MCF 10A (cell line): ENCODE data around the gene TLR3. TPM values are rescaled to one million over a fixed set of nuclear protein-coding genes. Genes with fewer than 3 reads are reported as not detected.

ENCODE experiments used
- BruUV-seq: library from RNA; stranded (reverse); fragments of 400-500 nt; replicated peaks from 2 replicates; lab custom pipeline; 2021; lab: Mats Ljungman, UMichigan
- CTCF ChIA-PET: fragments of 300-600 bp; sonication (Branson Sonifier 250); formaldehyde crosslinking; extraction: SDS; loops from one replicate; lab custom pipeline; 2021; ENCODE audit warnings: antibody characterized with exemption, inconsistent platforms; lab: Yijun Ruan, JAX
- POLR2A ChIA-PET: fragments of 300-600, 350-650 bp; sonication (Branson Sonifier 250); formaldehyde crosslinking; extraction: SDS; loops from one replicate; lab custom pipeline; 2020; ENCODE audit warnings: antibody characterized with exemption, inconsistent platforms; lab: Yijun Ruan, JAX
- DNase-seq: peaks from one replicate; pipeline ENCODE4 v3.0.0-alpha.2; 2018; ENCODE audit not compliant: unreplicated experiment
- H3K27ac Mint-ChIP-seq: one replicate; pipeline ENCODE4 v1.8.0; 2022; ENCODE audit warnings: mild to moderate bottlenecking, low read depth, mixed read lengths; ENCODE audit not compliant: unreplicated experiment
- H3K27me3 Mint-ChIP-seq: one replicate; pipeline ENCODE4 v1.8.0; 2022; ENCODE audit warnings: mixed read lengths; ENCODE audit not compliant: insufficient read depth, unreplicated experiment
- H3K36me3 Mint-ChIP-seq: one replicate; pipeline ENCODE4 v1.8.0; 2022; ENCODE audit warnings: mild to moderate bottlenecking, moderate library complexity, mixed read lengths; ENCODE audit not compliant: insufficient read depth, unreplicated experiment
- H3K4me1 Mint-ChIP-seq: one replicate; pipeline ENCODE4 v1.8.0; 2022; ENCODE audit warnings: mixed read lengths; ENCODE audit not compliant: insufficient read depth, unreplicated experiment
- H3K4me3 Mint-ChIP-seq: one replicate; pipeline ENCODE4 v1.8.0; 2022; ENCODE audit warnings: mild to moderate bottlenecking, moderate library complexity, mixed read lengths; ENCODE audit not compliant: unreplicated experiment
- H3K9me3 Mint-ChIP-seq: one replicate; pipeline ENCODE4 v1.8.0; 2022; ENCODE audit warnings: mixed read lengths; ENCODE audit not compliant: unreplicated experiment
- CTCF ChIP-seq: fragments of 200-600 bp; IDR thresholded peaks from one replicate; pipeline ENCODE4 v1.8.0; 2022; ENCODE audit warnings: antibody characterized with exemption, mild to moderate bottlenecking; ENCODE audit not compliant: unreplicated experiment
- intact Hi-C: fragments of 100-400 bp; cut with micrococcal nuclease; formaldehyde crosslinking; loops from 2 replicates; pipeline ENCODE4 v1.14.1; 2022
- total RNA-seq: library from RNA; stranded (reverse); gene quantifications from 2 replicates; pipeline ENCODE4 v1.2.3, GENCODE V29; 2022

The TLR3 gene
- total RNA-seq, 1 experiment from 2014 or later, result 6.5 TPM

- DNase-seq, result no peak
- CTCF ChIA-PET, result no interaction called here
- BruUV-seq, result no TSS peak
- no peak for TF ChIP-seq CTCF
- Mint-ChIP-seq H3K9me3 (no peaks in the 10 kb centered on the region), H3K27me3 (no peaks in the 10 kb centered on the region), H3K4me3 (no peak overlapping the region), H3K27ac (no peak overlapping the region), H3K4me1 (no peaks in the 10 kb centered on the region), H3K36me3 (peaks cover 14% of the 10 kb centered on the region)
- intact Hi-C loops, result no loop called here
- POLR2A ChIA-PET, result no interaction called here
Measured at GRCh38 chr4:186081202-186081807, 12.3 kb downstream of the TLR3 start.

GRCh38 chr4:186082221-186082620 is 13.3 kb downstream of the TLR3 start:
- no peak for DNase-seq
- no peak for TF ChIP-seq CTCF
- Mint-ChIP-seq H3K36me3 (peaks cover 6% of the 10 kb centered on the region), H3K9me3 (no peaks in the 10 kb centered on the region), H3K4me1 (no peaks in the 10 kb centered on the region), H3K4me3 (no peak overlapping the region), H3K27ac (no peak overlapping the region), H3K27me3 (no peaks in the 10 kb centered on the region)
- ChIA-PET POLR2A (no interaction called here), CTCF (interaction anchor here (0.6 kb wide), 1 partner anchor 55 kb away, joined by 3 read pairs; no protein-coding TSS in a partner anchor)
- BruUV-seq, result no TSS peak
- intact Hi-C loops, result no loop called here

GRCh38 chr4:186088523-186088922 is 19.6 kb downstream of the TLR3 start:
- Mint-ChIP-seq H3K36me3 (no peaks in the 10 kb centered on the region), H3K4me1 (no peaks in the 10 kb centered on the region), H3K27ac (no peak overlapping the region), H3K27me3 (no peaks in the 10 kb centered on the region), H3K4me3 (no peak overlapping the region), H3K9me3 (no peaks in the 10 kb centered on the region)
- ChIA-PET POLR2A (interaction anchor here (1.1 kb wide), 1 partner anchor 19 kb away, joined by 3 read pairs; the partner anchor contains the start of gene TLR3), CTCF (no interaction called here)
- intact Hi-C loops, result no loop called here
- BruUV-seq, result no TSS peak
- DNase-seq, result no peak
- TF ChIP-seq CTCF, result no peak

GRCh38 chr4:186092296-186092695 is 23.3 kb downstream of the TLR3 start:
- DNase-seq, result no peak
- Mint-ChIP-seq H3K36me3 (no peaks in the 10 kb centered on the region), H3K4me1 (no peaks in the 10 kb centered on the region), H3K27me3 (no peaks in the 10 kb centered on the region), H3K4me3 (no peak overlapping the region), H3K9me3 (no peaks in the 10 kb centered on the region), H3K27ac (no peak overlapping the region)
- intact Hi-C loops, result no loop called here
- ChIA-PET CTCF (no interaction called here), POLR2A (no interaction called here)
- TF ChIP-seq CTCF, result no peak
- no TSS peak for BruUV-seq
